Smooth muscle cell of bladder (primary cell): Measurements from ENCODE around the gene DHCR7. TPM values are rescaled to one million over a fixed set of nuclear protein-coding genes. Genes with fewer than 3 reads are reported as not detected.

Source experiments
- total RNA-seq: library from RNA; depleted of rRNA; stranded (reverse); fragments of >200 nt; gene quantifications from 2 replicates; pipeline ENCODE4 v1.2.3, GENCODE V29; 2014

The DHCR7 gene
- total RNA-seq, result 97.8 and 119 TPM in 2 replicates

GRCh38 chr11:71448257-71449171 lies at the start of gene DHCR7:
Gene DHCR7 (minus strand): TSS chr11:71448393. CDS start chr11:71444952, 3,441 bp downstream.

GRCh38 chr11:71453037-71453917 lies 5.1 kb upstream of the DHCR7 start, which contains the start of gene NADSYN1:
Gene NADSYN1 (plus strand): TSS chr11:71453203. CDS start chr11:71453297, 94 bp downstream.

Other genes with a start within 250 kb of the DHCR7 start
- gene SHANK2, start 195.8 kb downstream of the DHCR7 start, total RNA-seq, result 3.6 and 4.0 TPM in 2 replicates
- 81.9 and 113 TPM in 2 replicates for gene NADSYN1, start 4.8 kb upstream of the DHCR7 start, total RNA-seq
- not detected in 2 replicates for gene KRTAP5-7, start 78.9 kb upstream of the DHCR7 start, total RNA-seq
- gene KRTAP5-8, start 89.6 kb upstream of the DHCR7 start, total RNA-seq, result not detected in 2 replicates
- not detected in 2 replicates for gene KRTAP5-9, start 100.0 kb upstream of the DHCR7 start, total RNA-seq
- not detected in 2 replicates for gene KRTAP5-10, start 117.2 kb upstream of the DHCR7 start, total RNA-seq
- gene KRTAP5-11, start 134.5 kb upstream of the DHCR7 start, total RNA-seq, result not detected in 2 replicates